Measurements from ENCODE around the gene LRRC46.

Gene LRRC46

GRCh38 chr17:47834756-47835155, 3.3 kb downstream of the LRRC46 start:
- no peak for DNase-seq

DNA sequence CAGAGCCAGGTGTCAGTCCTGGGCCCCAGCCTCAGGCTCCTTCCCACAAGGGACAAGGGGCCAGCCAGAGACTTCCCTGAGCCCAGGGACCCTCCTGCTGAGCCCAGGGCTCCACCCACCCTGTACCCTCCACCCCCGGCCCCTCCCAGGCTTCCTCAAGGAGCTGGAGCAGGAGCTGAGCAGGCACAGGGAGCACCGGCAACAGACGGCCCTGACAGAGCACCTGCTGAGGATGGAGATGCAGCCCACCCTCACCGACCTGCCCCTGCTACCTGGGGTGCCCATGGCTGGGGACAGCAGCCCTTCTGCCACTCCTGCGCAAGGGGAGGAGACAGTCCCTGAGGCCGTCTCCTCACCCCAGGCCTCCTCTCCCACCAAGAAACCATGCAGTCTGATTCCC, 5.1 kb downstream of the LRRC46 start:
- no peak for DNase-seq

DNA sequence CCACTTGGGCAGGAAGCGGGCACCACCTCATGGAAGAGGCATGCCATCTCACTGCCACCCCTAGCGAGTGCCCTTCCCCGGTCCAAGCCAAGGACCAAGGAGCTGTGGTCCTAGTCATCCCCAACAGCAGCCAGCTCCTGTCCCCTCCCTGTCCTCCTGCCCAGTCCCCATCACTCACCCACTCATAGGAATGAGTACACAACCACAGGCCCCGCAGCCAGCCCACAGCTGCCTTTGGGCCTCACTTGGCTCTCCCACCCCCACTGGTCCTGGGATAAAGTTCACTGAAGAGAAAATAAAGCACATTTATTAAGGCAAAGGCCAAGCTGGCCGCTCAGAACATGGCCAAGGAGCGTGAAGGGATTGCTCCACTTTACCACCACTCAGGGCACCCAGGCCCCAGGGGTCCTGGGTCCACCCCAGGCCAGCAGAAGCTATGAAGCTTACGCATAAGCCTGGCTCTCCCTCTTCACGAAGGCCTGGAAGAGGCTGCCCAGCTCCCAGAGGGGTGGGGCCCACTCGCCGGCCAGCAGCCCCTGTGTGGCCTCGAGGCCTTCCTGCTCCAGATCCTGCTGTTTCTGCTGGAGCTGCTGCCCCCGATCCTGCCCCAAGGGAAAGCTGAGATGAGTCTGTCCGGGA, 6.0 kb downstream of the LRRC46 start:
- DNase-seq: no peak

GRCh38 chr17:47838636-47839035, 7.2 kb downstream of the LRRC46 start:
- DNase-seq: no peak

DNA sequence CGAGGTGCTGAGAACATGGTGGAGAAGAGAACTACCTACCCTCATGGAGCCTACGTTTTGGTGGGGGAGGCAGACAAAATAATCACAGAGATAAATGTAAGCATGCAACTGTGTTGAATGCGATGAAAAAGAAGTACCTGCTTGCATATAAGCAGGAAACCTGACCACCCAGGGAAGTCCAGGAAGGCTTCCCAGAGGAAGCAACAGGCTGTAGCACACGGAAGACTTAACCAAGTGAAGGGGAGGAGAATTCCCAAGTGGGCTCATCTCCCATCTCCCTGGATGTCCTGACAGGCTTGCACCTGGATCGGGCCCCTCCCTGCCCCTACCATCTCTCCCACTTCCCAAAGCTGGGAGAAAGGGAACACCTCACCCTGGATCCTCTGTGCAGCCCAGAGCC, 7.6 kb downstream of the LRRC46 start:
- no peak for DNase-seq

DNA sequence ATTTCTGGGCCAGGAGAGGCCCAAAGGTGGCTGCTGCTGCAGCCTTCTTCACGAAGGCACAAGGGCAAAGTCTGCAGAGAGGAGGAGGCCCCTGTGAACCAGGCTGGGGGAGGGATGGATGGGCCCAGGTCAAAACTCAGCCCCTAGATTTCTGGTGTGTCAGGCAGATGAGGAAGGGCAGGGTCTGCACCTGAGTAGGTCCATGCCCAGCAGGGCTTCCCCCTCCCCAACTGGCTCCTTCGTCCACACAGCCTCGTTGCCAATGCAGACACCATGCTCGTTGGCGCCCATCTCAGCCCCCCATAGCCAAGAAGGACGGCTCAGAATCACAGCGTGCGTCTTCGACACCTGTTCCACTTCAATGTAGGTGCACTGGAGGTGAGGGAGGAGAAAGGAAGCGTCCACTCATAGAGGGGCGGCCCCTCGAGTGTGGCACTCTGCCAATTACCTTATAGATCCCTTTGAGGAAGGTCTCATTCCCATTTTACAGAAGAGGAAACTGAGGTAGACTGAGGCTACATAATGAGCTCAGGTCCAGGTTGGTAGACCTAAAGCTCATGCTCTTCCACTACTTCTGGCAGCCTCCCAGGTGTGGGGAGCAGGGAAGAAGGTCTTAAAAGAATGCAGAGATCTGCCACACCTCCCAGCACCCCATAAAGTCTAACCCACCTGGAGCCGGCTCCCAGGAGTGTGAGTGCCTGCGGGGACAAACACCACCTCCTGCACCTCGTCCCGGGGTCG, 8.7 kb downstream of the LRRC46 start:
- DNase-seq: no peak

DNA sequence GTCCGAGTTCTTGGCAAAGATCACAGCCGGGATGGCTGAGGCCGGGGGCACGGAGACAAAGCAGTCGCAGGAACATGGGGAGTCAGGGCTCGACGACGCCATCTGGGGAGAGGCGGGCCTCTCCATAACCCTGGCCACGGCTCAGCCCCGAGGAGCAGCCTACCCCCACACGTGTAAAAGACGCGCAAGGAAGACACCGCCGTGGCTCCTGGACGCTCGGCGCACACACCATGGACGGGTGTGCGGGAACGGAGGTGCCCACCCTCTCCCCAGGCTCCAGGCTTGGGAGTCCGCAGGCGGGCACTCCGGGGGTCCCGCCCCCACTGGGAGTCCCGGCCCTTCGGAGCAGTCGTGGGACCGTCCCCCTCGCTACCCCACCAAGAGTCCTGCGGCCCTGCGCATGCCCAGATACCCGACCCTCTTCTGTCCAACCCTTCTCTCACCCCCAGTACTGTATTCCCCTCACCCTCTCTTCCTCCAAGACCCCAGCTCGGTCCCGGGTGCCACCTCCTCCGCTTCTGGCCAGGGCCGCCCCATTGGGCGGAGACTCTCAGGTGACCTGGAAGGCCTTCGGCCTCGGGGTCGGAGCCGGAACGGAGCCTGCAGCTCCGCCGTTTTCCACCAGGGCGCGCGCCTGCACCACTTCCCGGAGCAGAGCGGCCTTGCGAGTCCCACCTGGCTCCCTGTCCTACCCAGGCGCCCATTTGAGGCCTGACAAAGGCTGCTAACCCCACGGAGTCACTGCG, 9.4 kb downstream of the LRRC46 start, which contains the start of gene SCRN2:
Gene SCRN2 (minus strand): TSS at position 532 of the 746 bp plus-strand sequence. CDS start 430 bp downstream, at position 102.
- peak; percentile 86 to 90 for DNase-seq

DNA sequence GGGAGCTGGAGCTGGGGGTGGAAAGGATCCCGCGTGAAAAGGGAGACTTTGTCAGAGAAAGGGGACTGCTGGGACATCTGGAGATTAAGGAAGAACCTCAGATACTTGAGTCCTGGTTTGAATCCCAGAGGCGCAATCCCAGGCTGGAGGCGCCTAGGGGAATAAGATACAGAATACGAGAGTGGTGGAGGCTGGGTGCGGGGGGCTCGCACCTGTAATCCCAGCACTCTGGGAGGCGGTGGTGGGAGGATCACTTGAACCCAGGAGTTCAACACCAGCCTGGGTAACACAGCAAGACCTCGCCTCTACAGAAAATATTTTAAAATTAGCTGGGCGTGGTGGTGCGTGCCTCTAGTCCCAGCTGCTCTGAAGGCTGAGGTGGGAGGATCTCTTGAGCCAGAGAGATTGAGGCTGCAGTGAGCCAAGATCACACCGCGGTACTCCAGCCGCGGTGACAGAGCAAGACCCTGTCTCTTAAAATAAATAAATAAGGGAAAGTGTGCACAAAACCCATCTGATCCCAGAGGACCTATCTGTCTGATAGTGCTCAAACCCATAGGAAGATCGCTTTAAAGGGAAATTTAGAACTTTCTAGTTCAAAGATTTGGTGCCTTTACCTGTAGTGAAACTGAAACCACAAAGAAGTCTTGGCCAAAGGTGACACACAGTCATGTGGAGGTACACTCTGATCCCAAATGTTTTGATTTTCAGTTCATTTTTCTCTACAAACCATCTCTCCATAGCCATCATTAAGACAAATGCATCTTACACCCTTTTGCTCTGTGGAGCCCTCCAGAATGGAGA, 10.2 kb downstream of the LRRC46 start:
- DNase-seq: no peak

DNA sequence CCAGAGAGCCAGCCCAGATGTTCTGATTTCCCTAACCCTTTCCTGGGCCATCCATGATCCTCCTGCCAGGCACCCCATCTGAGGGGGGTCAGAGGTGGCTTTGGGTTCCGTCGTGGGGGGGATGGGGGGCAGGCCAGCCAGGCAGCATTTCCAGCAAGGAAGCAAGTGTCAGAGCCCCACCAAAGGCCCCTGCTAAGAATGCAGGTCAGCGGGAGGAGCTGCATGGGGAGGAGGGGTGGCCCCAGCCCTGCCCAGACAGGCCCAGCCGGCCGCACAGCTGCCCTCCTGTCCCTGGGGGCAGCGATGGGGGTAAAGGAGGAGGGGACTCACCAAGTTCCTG, 11.9 kb downstream of the LRRC46 start:
- no peak for DNase-seq

- no peak for DNase-seq
Measured at GRCh38 chr17:47844227-47844626, 12.8 kb downstream of the LRRC46 start.

DNA sequence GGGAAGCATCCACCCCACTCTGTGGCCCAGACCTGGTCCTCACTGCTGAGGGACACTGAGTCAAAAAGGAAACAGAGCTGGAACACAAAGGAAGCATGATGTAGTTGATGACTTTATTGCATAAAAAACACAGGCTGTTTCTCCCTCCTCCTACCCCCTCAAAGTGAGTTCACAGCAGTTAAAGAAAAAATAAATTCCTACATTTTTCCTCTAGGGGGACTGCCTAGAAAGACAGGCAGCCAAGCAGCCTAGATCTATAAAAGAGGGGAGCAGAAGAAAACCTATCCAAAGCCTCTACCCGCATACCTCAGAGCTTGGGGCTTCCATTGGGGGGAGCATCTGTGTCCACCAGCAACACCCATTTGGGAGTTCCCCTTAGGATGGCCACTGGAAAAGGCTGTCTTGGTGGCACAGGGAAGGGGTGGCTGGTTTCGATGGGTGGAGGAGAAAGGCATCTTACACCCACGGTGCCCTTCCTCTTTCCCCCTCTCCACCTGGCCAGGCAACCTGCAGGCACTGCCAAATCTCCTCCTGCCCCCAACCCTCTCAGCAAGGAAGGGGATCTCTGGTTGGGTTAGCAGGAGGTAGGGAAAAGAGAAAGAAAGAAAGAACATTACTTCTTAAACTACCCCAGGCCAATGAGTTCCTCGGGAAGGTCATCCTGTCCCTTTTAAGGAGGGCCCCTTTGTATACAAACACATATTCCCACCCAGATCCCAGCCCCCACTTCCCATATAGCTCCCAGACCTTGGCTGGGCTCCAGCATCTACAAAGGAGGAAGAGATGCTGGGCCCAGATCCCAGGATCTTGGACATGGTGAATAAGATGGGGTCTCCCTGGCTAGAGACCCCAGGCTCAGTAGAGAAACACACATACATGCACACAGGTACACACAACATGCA, 13.6 kb downstream of the LRRC46 start:
- no peak for DNase-seq

GRCh38 chr17:47845716-47846075, 14.2 kb downstream of the LRRC46 start:
- no peak for DNase-seq

DNA sequence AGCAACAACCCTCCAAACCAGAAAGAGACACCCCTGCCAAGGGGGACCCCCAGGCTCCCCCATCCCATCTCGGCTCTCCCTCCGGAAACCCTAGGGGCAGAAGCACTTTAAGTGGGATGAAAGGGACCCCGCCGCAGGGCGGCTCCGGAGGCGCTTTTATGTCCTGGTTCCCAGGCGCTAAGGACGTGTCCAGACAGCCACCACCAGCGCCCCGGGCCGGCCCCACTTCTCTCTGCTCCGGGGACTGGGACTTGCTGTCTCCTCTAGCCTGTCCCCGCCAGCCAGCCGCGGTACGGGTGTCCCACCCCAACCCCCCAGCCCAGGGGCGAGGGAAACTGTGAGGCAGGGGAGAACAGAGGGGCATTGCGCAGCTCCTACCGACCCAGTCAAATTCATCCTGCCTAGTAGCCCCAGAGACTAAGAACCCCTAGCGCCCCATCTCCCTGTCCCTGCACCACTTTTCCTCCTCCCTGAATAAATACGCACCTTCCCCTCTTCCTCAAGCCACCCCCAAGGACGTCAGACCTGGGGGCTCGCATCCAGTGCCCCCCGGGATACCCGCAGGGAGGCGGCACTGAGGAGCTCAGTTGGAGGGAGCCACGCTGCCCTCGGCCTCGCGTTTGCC, 15.4 kb downstream of the LRRC46 start:
- no peak for DNase-seq

- DNase-seq: peak; percentile 24 to 47
Measured at GRCh38 chr17:47847341-47848197, 16.1 kb downstream of the LRRC46 start.

GRCh38 chr17:47848198-47848513, 16.7 kb downstream of the LRRC46 start:
- DNase-seq: no peak

DNA sequence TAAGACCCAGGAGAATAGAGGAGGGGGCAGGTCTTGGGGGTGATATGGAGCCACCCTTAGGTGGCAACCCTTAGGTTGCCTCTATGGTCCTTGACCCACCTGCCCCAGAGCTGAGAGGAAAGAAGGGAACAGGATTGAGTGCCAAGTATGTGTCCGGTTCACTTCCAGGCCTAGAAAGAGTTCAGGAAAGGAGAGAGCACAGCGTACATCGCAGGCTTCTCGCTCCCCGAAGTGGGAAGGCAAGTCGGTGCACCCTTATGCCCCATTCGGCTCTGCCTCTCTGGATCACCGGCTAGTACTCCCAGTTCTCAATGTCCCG, 18.9 kb downstream of the LRRC46 start:
- DNase-seq: no peak

DNA sequence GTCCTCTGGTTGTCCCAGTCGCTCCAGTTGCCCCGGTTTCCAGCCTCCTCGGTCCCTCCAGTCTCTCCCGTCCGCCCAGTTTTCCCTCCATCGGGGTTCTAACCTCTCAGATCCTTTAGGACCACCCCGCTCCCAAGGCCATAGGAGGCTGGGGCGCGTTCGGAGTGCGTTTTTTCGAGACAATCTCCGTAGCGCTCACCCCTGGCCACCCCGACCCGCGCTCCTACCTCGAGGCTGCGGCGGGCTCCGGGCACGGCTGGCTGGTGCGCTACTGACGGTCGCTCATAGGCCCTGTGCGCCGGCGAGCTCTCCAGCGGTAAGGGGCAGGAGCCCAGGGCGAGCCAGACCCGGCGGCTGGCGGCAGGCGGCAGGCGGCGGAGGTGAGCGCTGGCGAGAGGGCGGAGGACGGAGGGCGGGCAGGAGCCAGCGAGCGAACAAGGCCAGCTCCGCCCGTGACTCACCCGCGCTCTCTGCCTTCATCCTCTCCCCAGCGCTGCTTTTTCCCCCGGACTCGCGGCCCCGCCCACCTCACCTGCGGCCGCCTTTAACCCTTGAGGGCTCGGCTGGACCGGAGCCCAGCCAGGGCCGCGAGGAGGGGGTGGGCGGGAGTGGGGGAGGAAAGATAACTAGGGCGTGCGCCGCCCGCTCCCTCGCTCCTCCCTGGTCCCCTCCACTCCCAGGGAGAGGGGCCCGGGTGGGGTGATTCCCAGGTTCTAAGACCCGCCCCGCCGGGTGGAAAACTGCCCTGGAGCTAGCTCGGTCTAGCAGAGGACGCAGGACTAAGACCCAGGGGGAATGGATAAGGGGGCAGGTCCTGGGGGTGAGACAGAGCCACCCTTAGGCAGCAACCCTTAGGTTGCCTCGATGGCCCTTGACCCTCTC, 19.5 kb downstream of the LRRC46 start, which contains the start of gene SP6:
Gene SP6 (minus strand): TSS at position 472 of the 882 bp plus-strand sequence. CDS start 2,734 bp downstream, outside the sequence.
- DNase-seq: peak; percentile 34 to 65

- no peak for DNase-seq
Measured at GRCh38 chr17:47851764-47852112, 20.3 kb downstream of the LRRC46 start.

DNA sequence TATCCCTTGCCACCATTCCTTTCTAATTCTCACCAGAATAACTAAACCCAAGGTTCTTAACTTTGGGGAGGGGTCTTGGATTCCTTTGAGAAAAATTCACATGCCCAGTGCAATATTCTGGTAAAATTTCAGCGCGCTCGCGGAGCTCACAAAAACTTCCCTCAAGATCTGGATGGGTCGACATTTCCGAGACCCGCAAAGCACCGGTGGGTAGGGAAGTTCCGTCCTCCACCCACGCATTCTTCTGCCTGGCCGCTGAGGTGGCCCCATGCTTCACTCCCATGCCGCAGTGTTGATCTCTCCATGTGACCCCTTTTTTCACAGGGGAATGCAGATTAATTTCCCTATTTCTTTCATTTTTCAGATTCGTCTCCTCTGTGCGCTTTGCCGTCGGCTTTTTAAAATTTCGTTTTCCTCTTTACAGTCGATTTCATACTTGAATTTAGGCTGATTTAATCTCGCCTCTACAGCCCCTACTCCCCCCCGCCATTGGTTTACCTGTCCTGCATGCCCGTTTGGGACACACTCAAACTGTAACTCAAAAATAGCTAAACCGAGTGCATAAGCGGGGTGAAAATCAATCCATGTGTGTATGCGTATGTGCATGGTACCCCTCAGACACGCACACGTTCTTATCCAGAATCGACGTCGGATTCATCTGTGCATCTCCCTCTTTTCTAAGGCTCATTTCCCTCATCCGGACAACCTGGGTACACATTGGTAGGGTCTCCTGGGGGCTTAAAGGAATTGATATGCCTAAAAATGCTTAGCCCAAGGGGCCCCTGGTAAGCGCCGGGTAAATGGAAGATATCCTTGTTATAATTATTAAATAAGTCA, 20.9 kb downstream of the LRRC46 start:
- DNase-seq: no peak

All from CD4-positive, alpha-beta T cell treated with Interferon alpha-2 for 1 hour (primary cell).